GM19395 (cell line): Measurements from ENCODE around the gene AP3S2.
"Not testable (repeated sequence)": the region's sequence is repeated elsewhere in the genome, so short reads cannot be mapped to it uniquely, and the experiment has no call there.

Experiments
- ATAC-seq: cut with Tn5 transposase; IDR thresholded peaks from one replicate; pipeline ENCODE4 v1.9.1; 2021; ENCODE audit warnings: mild to moderate bottlenecking, moderate library complexity; ENCODE audit not compliant: unreplicated experiment

AP3S2 gene

GRCh38 chr15:89783861-89784685 lies 109.7 kb downstream of the AP3S2 start:
- no peak for ATAC-seq

GRCh38 chr15:89783111-89783860 lies 110.5 kb downstream of the AP3S2 start:
- no peak for ATAC-seq

- not testable (repeated sequence) for ATAC-seq
Measured at GRCh38 chr15:89782619-89782950, 111.2 kb downstream of the AP3S2 start.

GRCh38 chr15:89781891-89782618 lies 111.7 kb downstream of the AP3S2 start:
- no peak for ATAC-seq

- no peak for ATAC-seq
Measured at GRCh38 chr15:89781055-89781454, 112.7 kb downstream of the AP3S2 start.

- no peak for ATAC-seq
Measured at GRCh38 chr15:89780601-89781000, 113.2 kb downstream of the AP3S2 start.
